BLaER1 treated with 17β-estradiol and CSF1 and Interleukin-3, amounts not matched to agents 10 nM and 100 nM (cell line): Measurements from ENCODE around the gene TAPT1.
"Not testable (repeated sequence)": the region's sequence is repeated elsewhere in the genome, so short reads cannot be mapped to it uniquely, and the experiment has no call there.

Source experiments
- H3K27ac ChIP-seq, 11 experiments: shearing (Covaris generic); formaldehyde crosslinking; 2 replicates each; pipeline ENCODE4 v1.8.1; 2022
- H3K27me3 ChIP-seq, 11 experiments: shearing (Covaris generic); formaldehyde crosslinking; 2 replicates each; pipeline ENCODE4 v1.8.1; 2022
- H3K36me3 ChIP-seq, 11 experiments: shearing (Covaris generic); formaldehyde crosslinking; 2 replicates each; pipeline ENCODE4 v1.8.1; 2022
- H3K4me1 ChIP-seq, 10 experiments: shearing (Covaris generic); formaldehyde crosslinking; 2 replicates each; pipeline ENCODE4 v1.8.1; 2022
- H3K4me2 ChIP-seq, 11 experiments: shearing (Covaris generic); formaldehyde crosslinking; 2 replicates each; pipeline ENCODE4 v1.8.1; 2022
- H3K4me3 ChIP-seq, 10 experiments: shearing (Covaris generic); formaldehyde crosslinking; 2 replicates each; pipeline ENCODE4 v1.8.1; 2022
- H3K9ac ChIP-seq, 11 experiments: shearing (Covaris generic); formaldehyde crosslinking; 2 replicates each; pipeline ENCODE4 v1.8.1; 2022
- H3K9me3 ChIP-seq, 11 experiments: shearing (Covaris generic); formaldehyde crosslinking; replicated peaks in 1 of 11; 2 replicates each; pipeline ENCODE4 v1.8.1; 2022
- H4K20me1 ChIP-seq, 11 experiments: shearing (Covaris generic); formaldehyde crosslinking; 2 replicates each; pipeline ENCODE4 v1.8.1; 2022
- Cebpa-rat ChIP-seq, 11 experiments: shearing (Covaris generic); IDR thresholded peaks; 2 replicates each; pipeline ENCODE4 v1.8.1; 2022

The TAPT1 gene

GRCh38 chr4:16161851-16162408, 64.3 kb downstream of the TAPT1 start:
- H4K20me1 ChIP-seq, result no peaks in the 10 kb centered on the region
- no peaks in the 10 kb centered on the region for H3K9me3 ChIP-seq
- peaks cover 30 to 47% (median 38%) of the 10 kb centered on the region in 11 experiments for H3K36me3 ChIP-seq
- H3K27ac ChIP-seq, result no peak overlapping the region
- H3K4me2 ChIP-seq, result no peak overlapping the region
- no peaks in the 10 kb centered on the region for H3K4me1 ChIP-seq
- no peaks in the 10 kb centered on the region for H3K27me3 ChIP-seq
- H3K4me3 ChIP-seq, result no peak overlapping the region
- no peak for TF ChIP-seq Cebpa-rat (IDR thresholded peaks at IDR 0.05)
- no peak overlapping the region for H3K9ac ChIP-seq

DNA sequence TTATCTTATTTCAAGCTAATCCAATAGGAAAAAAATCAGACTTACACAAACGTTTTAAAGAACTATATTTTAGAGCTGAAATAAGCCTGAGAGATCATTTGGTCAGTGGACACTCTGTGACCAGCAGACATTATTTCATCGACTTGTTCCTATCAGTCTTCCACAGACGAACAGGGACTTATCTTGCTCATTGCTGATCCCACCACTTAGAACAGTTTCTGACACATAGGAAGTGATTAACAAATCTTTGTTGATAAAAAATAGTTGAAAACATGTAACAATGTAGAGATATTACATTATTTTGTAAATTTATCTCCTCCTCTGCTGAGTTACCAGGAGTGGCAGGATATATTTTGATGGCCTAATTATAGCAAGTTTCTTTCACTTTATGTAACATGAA, 65.8 kb downstream of the TAPT1 start:
- no peak for TF ChIP-seq Cebpa-rat (IDR thresholded peaks at IDR 0.05)
- Histone ChIP-seq H3K4me2 (no peak overlapping the region), H3K36me3 (peaks cover 19 to 35% (median 24%) of the 10 kb centered on the region in 11 experiments; a peak in 21 of 22 replicates), H3K9me3 (no peaks in the 10 kb centered on the region), H3K9ac (no peak overlapping the region), H4K20me1 (no peaks in the 10 kb centered on the region), H3K4me1 (no peaks in the 10 kb centered on the region), H3K27ac (no peak overlapping the region), H3K4me3 (no peak overlapping the region), H3K27me3 (no peaks in the 10 kb centered on the region)

DNA sequence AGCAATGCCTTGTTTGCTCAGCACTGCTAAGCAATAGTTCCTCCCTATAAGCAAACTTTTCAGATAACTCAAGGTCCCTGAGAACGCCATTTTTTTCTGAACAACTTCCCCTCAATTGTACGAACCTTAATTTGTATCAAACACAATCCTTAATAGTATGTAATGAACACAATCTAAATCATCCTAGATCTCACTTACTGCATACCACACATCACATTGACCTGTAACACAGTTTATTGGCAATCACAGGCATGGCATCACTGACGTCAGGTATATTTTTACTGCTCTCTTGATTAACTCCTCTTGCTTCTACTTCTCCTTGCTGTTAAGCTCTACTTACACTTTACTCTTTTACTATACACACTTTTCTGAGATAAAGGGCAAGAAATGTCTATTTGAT, 67.0 kb downstream of the TAPT1 start:
- no peaks in the 10 kb centered on the region for H4K20me1 ChIP-seq
- H3K9ac ChIP-seq, result no peak overlapping the region
- H3K4me3 ChIP-seq, result no peak overlapping the region
- H3K4me2 ChIP-seq, result no peak overlapping the region
- no peak for TF ChIP-seq Cebpa-rat (IDR thresholded peaks at IDR 0.05)
- H3K9me3 ChIP-seq, result no peaks in the 10 kb centered on the region
- no peaks in the 10 kb centered on the region for H3K4me1 ChIP-seq
- H3K27me3 ChIP-seq, result no peaks in the 10 kb centered on the region
- H3K27ac ChIP-seq, result no peak overlapping the region
- H3K36me3 ChIP-seq, result peaks cover 11 to 24% (median 16%) of the 10 kb centered on the region in 11 experiments; a peak in 19 of 22 replicates

DNA sequence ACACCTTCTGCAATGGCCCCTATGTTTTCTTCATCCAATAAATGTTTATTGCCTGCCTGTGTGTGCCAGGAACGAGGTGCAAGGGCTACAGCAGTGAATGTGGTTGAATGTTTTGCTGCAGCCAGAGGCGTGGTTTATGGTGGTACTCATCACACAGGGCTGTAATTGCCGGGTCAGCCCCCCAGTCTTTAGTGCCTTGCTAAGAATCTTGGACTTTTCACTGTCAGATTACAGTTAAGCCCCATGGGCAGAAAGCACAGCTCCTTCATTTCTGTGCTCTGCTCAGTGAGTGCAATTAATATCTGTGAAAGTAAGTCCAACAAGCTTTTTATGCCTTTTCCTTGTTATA, 67.8 kb downstream of the TAPT1 start:
- H3K27ac ChIP-seq, result no peak overlapping the region
- H3K4me2 ChIP-seq, result no peak overlapping the region
- no peaks in the 10 kb centered on the region for H3K9me3 ChIP-seq
- no peak overlapping the region for H3K9ac ChIP-seq
- peaks cover 6 to 17% (median 9%) of the 10 kb centered on the region in 11 experiments; a peak in 15 of 22 replicates for H3K36me3 ChIP-seq
- no peaks in the 10 kb centered on the region for H4K20me1 ChIP-seq
- TF ChIP-seq Cebpa-rat (IDR thresholded peaks at IDR 0.05), result no peak
- no peaks in the 10 kb centered on the region for H3K4me1 ChIP-seq
- no peak overlapping the region for H3K4me3 ChIP-seq
- H3K27me3 ChIP-seq, result no peaks in the 10 kb centered on the region

DNA sequence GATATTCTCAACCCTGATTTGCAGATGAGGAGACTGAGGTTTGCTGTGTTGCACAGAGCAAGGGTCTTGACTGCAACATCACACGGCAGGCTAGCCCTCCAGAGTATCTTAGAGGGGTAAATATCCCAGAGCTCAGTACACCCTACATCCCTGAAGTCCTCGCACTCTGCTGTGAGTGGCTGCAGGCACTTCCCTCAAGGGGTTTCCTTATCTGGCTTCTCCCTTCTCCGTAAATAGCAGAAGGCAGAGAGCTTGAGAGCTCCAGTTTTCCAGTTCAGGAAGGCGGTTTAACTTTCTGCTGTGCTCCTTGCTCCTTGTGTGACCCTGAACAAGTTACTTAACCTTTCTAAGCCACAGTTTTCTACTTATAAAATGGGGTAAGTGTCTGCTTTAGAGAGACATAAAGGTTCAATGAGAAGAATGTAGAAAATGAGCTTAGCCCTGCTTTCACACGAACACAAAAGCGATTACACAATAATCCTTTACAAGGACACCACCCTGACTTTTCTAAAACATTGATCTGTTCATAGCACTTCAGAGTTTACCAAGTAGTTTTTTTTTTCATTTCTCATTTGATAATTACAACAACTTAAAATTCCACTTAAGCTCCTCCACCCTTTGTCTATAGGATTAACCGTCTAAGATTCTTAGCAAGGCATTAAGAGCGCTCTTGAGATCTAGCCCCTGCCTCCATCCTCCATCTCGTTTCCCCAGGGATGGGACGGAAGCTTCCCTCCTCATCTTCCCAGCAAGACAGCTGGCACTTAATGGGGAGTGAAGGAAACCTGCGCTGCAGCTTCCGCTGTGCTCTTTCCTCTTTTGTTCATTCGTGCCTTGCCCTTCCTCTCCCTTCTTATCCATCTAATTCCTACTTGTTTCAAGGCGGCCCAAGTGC, 68.4 kb downstream of the TAPT1 start:
- no peak overlapping the region for H3K4me3 ChIP-seq
- TF ChIP-seq Cebpa-rat (IDR thresholded peaks at IDR 0.05), result 0 out of 22 replicates have a peak, but pooled peaks of 1 of the 11 experiments have one; percentile 13
- H3K4me1 ChIP-seq, result no peaks in the 10 kb centered on the region
- H3K9me3 ChIP-seq, result no peaks in the 10 kb centered on the region
- no peak overlapping the region for H3K9ac ChIP-seq
- no peak overlapping the region for H3K27ac ChIP-seq
- H3K4me2 ChIP-seq, result no peak overlapping the region
- no peaks in the 10 kb centered on the region for H3K27me3 ChIP-seq
- H3K36me3 ChIP-seq, result peaks cover 2 to 10% (median 3%) of the 10 kb centered on the region in 11 experiments; a peak in 12 of 22 replicates
- H4K20me1 ChIP-seq, result no peaks in the 10 kb centered on the region

GRCh38 chr4:16155528-16156169, 70.6 kb downstream of the TAPT1 start:
- Histone ChIP-seq H3K27me3 (no peaks in the 10 kb centered on the region), H3K27ac (no peak overlapping the region), H3K9me3 (no peaks in the 10 kb centered on the region), H3K9ac (no peak overlapping the region), H4K20me1 (no peaks in the 10 kb centered on the region), H3K4me1 (no peaks in the 10 kb centered on the region), H3K4me2 (no peak overlapping the region), H3K36me3 (peaks cover 0 to 8% (median 0%) of the 10 kb centered on the region in 11 experiments; a peak in 4 of 22 replicates), H3K4me3 (no peak overlapping the region)
- no peak for TF ChIP-seq Cebpa-rat (IDR thresholded peaks at IDR 0.05)

DNA sequence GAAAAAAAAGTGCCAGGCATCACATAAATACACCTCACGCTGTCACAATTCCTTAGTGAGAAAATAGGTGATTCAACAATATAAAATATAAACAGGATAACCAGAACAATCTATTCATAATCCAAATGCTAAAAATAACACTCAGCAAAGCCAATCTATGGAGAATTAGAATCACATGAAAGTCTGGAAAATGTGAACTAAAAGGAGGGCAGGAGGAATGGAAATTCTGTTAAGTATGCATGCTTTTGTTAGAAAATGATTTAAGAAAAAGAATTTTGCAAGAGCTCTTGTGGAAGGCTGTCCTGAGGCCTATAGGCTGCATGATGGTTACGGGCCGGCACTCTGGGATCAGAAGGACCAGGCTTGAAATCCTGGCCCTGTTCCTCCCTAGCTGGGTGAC, 71.8 kb downstream of the TAPT1 start:
- no peak overlapping the region for H3K4me2 ChIP-seq
- no peak overlapping the region for H3K9ac ChIP-seq
- H3K4me1 ChIP-seq, result no peaks in the 10 kb centered on the region
- H3K27ac ChIP-seq, result no peak overlapping the region
- H4K20me1 ChIP-seq, result no peaks in the 10 kb centered on the region
- no peak overlapping the region for H3K4me3 ChIP-seq
- peaks cover 0 to 1% (median 0%) of the 10 kb centered on the region in 11 experiments; a peak in 1 of 22 replicates for H3K9me3 ChIP-seq
- no peaks in the 10 kb centered on the region for H3K36me3 ChIP-seq
- H3K27me3 ChIP-seq, result no peaks in the 10 kb centered on the region
- no peak for TF ChIP-seq Cebpa-rat (IDR thresholded peaks at IDR 0.05)

GRCh38 chr4:16150716-16151115, 75.6 kb downstream of the TAPT1 start:
- H4K20me1 ChIP-seq, result no peaks in the 10 kb centered on the region
- no peak overlapping the region for H3K4me2 ChIP-seq

DNA sequence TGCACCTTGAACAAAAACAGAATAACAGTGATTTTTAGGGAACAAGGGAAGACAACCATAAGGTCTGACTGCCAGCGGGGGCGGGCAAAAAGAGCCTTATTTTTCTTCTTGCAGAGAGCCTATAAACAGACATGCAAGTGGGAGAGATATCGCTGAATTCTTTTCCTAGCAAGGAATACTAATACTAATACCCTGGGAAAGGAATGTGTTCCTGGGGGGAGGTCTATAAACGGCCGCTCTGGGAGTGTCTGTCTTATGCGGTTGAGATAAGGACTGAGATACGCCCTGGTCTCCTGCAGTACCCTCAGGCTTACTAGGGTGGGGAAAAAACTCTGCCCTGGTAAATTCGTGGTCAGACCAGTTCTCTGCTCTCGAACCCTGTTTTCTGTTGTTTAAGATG, 81.4 kb downstream of the TAPT1 start:
- peaks cover 58 to 88% (median 74%) of the 10 kb centered on the region in 11 experiments for H3K9me3 ChIP-seq
- H3K36me3 ChIP-seq, H3K4me1 ChIP-seq, H3K4me2 ChIP-seq, H3K9ac ChIP-seq, H4K20me1 ChIP-seq, H3K27me3 ChIP-seq, H3K27ac ChIP-seq, H3K4me3 ChIP-seq: not testable (repeated sequence)

More at GRCh38 chr4:16150716-16151115, 75.6 kb downstream of the TAPT1 start:
- no peaks in the 10 kb centered on the region for H3K36me3 ChIP-seq
- H3K4me1 ChIP-seq, result no peaks in the 10 kb centered on the region
- H3K9ac ChIP-seq, result no peak overlapping the region
- no peak overlapping the region for H3K27ac ChIP-seq
- H3K9me3 ChIP-seq, result peaks cover 13 to 34% (median 26%) of the 10 kb centered on the region in 11 experiments
- TF ChIP-seq Cebpa-rat (IDR thresholded peaks at IDR 0.05), result no peak
- no peaks in the 10 kb centered on the region for H3K27me3 ChIP-seq
- H3K4me3 ChIP-seq, result no peak overlapping the region
